ENCODE measurements around the gene PCYOX1L. TPM values are rescaled to one million over a fixed set of nuclear protein-coding genes. Genes with fewer than 3 reads are reported as not detected.
A peak's percentile ranks its signal among the peaks of the same experiment; 100 is the strongest.

PCYOX1L gene
- total RNA-seq, 4 donors from 2014 or later, result 2.5 to 4.7 (median 3.8) TPM

GRCh38 chr5:149374303-149374702 lies 16.5 kb downstream of the PCYOX1L start:
- H3K4me1 ChIP-seq, result peaks cover 0 to 71% (median 11%) of the 10 kb centered on the region in 3 donors
- no peak for TF ChIP-seq POLR2AphosphoS5 (IDR thresholded peaks at IDR 0.05)
- no peak for TF ChIP-seq POLR2A (IDR thresholded peaks at IDR 0.05)
- no peak for TF ChIP-seq CTCF (IDR thresholded peaks at IDR 0.05)
- no peak for TF ChIP-seq EP300 (IDR thresholded peaks at IDR 0.05)
- no peak for ATAC-seq
- no peaks in the 10 kb centered on the region for H3K27me3 ChIP-seq
- whole genome bisulfite sequencing, 2 donors (ENCODE audit: low coverage in 1 of 2), result 40% methylated on average over 2 of the region's 20 CpGs; no CpG with 5 or more reads in 1 of the 2 donors
- H3K4me3 ChIP-seq, result no peak overlapping the region
- no peaks in the 10 kb centered on the region for H3K36me3 ChIP-seq
- H3K9me3 ChIP-seq, result no peaks in the 10 kb centered on the region
- peak overlapping the region in 3 of 4 donors; percentile 64 to 93 (median 75) for H3K27ac ChIP-seq

GRCh38 chr5:149374801-149375200 lies 17.0 kb downstream of the PCYOX1L start:
- H3K9me3 ChIP-seq, result no peaks in the 10 kb centered on the region
- H3K36me3 ChIP-seq, result no peaks in the 10 kb centered on the region
- no peak for ATAC-seq
- H3K4me1 ChIP-seq, result peaks cover 0 to 76% (median 16%) of the 10 kb centered on the region in 3 donors
- H3K4me3 ChIP-seq, result no peak overlapping the region
- WGBS, 2 donors (ENCODE audit: low coverage in 1 of 2), result 71 to 72% methylated on average over 3 of the region's 3 CpGs
- peak overlapping the region in 3 of 4 donors; percentile 64 to 93 (median 75) for H3K27ac ChIP-seq
- TF ChIP-seq EP300 (IDR thresholded peaks at IDR 0.05) (no peak), CTCF (IDR thresholded peaks at IDR 0.05) (no peak), POLR2A (IDR thresholded peaks at IDR 0.05) (no peak), POLR2AphosphoS5 (IDR thresholded peaks at IDR 0.05) (no peak)
- no peaks in the 10 kb centered on the region for H3K27me3 ChIP-seq

- H3K9me3 ChIP-seq, result no peaks in the 10 kb centered on the region
- TF ChIP-seq POLR2A (IDR thresholded peaks at IDR 0.05) (no peak), EP300 (IDR thresholded peaks at IDR 0.05) (no peak), CTCF (IDR thresholded peaks at IDR 0.05) (no peak), POLR2AphosphoS5 (IDR thresholded peaks at IDR 0.05) (no peak)
- H3K4me3 ChIP-seq, result no peak overlapping the region
- ATAC-seq, result no peak
- peak overlapping the region in 3 of 4 donors; percentile 64 to 93 (median 75) for H3K27ac ChIP-seq
- WGBS, 2 donors (ENCODE audit: low coverage in 1 of 2), result 78 to 87% methylated on average over 3 to 6 of the region's 6 CpGs
- no peaks in the 10 kb centered on the region for H3K36me3 ChIP-seq
- peaks cover 0 to 78% (median 16%) of the 10 kb centered on the region in 3 donors for H3K4me1 ChIP-seq
- no peaks in the 10 kb centered on the region for H3K27me3 ChIP-seq
These were observed 17.6 kb downstream of the PCYOX1L start for GRCh38 chr5:149375434-149375833.

- H3K4me3 ChIP-seq, result no peak overlapping the region
- no peak for TF ChIP-seq POLR2AphosphoS5 (IDR thresholded peaks at IDR 0.05)
- no peak for TF ChIP-seq CTCF (IDR thresholded peaks at IDR 0.05)
- TF ChIP-seq EP300 (IDR thresholded peaks at IDR 0.05), result no peak
- no peak for TF ChIP-seq POLR2A (IDR thresholded peaks at IDR 0.05)
These were observed 18.3 kb downstream of the PCYOX1L start for GRCh38 chr5:149376104-149376503.

GRCh38 chr5:149376711-149377447 lies 19.0 kb downstream of the PCYOX1L start:
- Histone ChIP-seq H3K9me3 (no peaks in the 10 kb centered on the region), H3K4me1 (peaks cover 0 to 78% (median 6%) of the 10 kb centered on the region in 3 donors), H3K4me3 (no peak overlapping the region), H3K27ac (peak overlapping the region in 3 of 4 donors; percentile 31 to 94 (median 93)), H3K36me3 (no peaks in the 10 kb centered on the region), H3K27me3 (no peaks in the 10 kb centered on the region)
- 91% methylated on average over 5 of the region's 7 CpGs; no CpG with 5 or more reads in 1 of the 2 donors for WGBS, 2 donors (ENCODE audit: low coverage in 1 of 2)
- no peak for ATAC-seq
- TF ChIP-seq POLR2AphosphoS5 (IDR thresholded peaks at IDR 0.05) (no peak), EP300 (IDR thresholded peaks at IDR 0.05) (no peak), POLR2A (IDR thresholded peaks at IDR 0.05) (no peak), CTCF (IDR thresholded peaks at IDR 0.05) (no peak)

More at GRCh38 chr5:149376104-149376503, 18.3 kb downstream of the PCYOX1L start:
- peaks cover 0 to 78% (median 14%) of the 10 kb centered on the region in 3 donors for H3K4me1 ChIP-seq
- no CpG with 5 or more reads among the region's 12 CpGs for WGBS, 2 donors (ENCODE audit: low coverage in 1 of 2)
- H3K36me3 ChIP-seq, result no peaks in the 10 kb centered on the region
- no peak for ATAC-seq
- no peaks in the 10 kb centered on the region for H3K9me3 ChIP-seq
- no peaks in the 10 kb centered on the region for H3K27me3 ChIP-seq
- peak overlapping the region in 2 of 4 donors; percentile 31 to 93 for H3K27ac ChIP-seq
